NCI-H510A (cell line): ENCODE data around the gene BUD13.
A peak's percentile ranks its signal among the peaks of the same experiment; 100 is the strongest.

ENCODE experiments used
- DNase-seq: peaks from one replicate; lab custom pipeline; 2025; lab: John Stamatoyannopoulos, UW

The BUD13 gene

DNA sequence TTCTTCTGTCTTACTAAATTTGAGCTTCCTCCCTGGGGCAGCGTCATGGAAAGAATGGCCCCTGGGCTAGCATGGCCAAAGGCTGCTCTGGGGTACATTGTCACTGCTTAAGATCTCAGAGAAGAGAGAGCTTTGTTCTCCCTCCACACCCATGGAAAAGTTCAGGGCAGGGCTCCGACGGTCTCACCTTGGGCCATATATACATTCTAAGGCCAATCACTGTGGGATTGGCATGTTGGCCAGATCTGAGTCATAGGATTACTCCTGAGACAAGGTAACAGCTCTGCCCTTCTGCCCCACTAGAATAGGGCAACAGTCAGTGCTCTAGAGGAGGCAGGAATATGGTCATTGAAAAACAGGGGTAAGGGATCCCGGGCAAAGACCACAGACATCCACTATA is 56.2 kb downstream of the BUD13 start:
- DNase-seq, result no peak

DNA sequence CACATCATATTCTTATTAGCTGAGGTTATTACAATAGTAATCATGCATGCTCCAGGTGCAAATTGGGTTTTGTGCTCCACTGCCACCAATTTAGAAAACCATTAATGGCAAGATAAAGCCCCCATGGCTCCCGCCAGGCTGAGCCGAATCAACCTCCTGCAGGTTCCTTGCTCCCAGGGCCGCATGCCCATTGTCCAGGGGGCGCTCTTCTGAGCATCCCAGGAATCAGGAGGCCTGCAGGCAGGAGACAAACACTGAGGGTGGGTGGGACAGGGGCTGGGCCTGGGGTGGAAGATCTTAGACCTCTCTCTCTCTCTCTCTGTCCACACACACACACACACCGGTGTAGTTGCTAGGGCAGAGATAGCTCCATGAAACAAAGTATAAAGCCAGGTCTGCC is 57.4 kb downstream of the BUD13 start:
- DNase-seq, result no peak

- no peak for DNase-seq
Measured at GRCh38 chr11:116714902-116715301, 57.9 kb downstream of the BUD13 start.

- no peak for DNase-seq
Measured at GRCh38 chr11:116712428-116712827, 60.4 kb downstream of the BUD13 start.

- no peak for DNase-seq
Measured at GRCh38 chr11:116710762-116711161, 62.0 kb downstream of the BUD13 start.

DNA sequence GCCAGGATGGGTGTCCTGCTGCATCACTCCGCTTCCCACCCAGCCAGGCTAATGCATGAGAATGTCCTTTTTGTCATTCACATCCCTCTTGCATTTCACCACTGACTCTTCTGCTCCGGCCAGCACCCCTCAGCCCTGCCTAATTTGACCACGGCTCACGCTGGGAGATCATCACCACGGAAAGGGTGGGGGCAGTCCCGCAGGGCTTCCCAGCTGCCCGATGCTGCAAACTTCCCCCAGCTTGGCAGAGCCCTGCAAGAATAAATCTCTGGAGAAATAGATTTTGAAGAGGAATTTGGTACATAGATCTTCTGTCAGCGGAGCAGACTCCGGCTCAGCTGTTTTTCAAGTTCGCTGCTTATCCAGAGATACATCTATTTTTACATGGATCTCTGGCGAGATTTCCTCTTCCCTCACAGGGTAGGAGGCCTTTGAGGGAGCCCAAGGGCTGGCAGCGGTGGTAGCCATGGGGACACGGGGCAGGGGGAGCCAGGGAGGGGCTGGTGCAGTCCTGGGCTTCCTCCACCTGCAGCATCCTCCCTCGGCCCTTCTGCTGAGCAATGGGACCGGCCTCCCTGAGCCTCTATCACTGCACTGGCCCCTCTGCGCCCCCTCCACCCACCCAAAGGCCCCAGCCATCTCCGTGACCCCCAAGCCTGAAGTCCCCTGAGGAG is 62.6 kb downstream of the BUD13 start:
- no peak for DNase-seq

DNA sequence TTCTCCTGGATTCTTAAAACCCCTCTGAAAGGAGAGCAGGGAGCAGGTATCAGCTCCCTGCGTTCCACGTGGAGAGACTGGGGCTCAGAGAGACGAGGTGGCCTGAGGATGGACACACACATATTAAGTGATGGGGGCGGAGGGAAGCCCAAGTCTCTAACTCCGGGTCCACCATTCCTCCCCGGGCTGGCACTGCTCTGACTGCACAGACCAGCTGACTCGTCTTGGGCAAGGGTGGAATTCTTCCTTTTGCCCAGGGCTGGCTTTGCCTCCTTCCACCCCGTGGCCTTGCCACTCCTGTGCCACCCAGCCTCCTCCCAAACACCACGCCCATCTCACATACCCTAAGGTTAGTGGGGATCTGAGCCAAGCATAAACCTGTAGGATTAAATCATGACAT is 65.0 kb downstream of the BUD13 start:
- DNase-seq, result no peak

GRCh38 chr11:116707161-116707629 is 65.6 kb downstream of the BUD13 start:
- peak; percentile 70 for DNase-seq

DNA sequence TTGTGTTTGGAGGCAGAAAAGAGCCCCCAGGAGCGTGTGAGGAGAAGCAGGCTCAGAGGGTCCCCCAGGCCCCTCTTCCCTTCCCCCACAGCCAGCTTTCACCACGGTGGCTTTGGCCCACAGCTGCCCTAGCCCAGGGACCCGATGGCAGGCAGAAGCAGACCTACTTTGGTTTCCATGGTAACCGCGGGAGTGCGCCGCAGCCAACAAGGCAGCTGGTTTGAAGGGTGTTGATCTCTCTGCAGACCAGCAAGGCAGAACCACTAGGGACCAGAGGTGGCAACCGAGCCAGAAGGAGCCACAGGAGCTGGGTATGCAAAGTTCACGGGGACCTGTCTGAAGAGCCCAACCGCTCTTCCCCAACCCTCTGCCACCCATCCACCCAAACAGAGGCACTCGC is 69.4 kb downstream of the BUD13 start:
- peak; percentile 71 for DNase-seq

- DNase-seq, result no peak
Measured at GRCh38 chr11:116702772-116703385, 69.9 kb downstream of the BUD13 start.

DNA sequence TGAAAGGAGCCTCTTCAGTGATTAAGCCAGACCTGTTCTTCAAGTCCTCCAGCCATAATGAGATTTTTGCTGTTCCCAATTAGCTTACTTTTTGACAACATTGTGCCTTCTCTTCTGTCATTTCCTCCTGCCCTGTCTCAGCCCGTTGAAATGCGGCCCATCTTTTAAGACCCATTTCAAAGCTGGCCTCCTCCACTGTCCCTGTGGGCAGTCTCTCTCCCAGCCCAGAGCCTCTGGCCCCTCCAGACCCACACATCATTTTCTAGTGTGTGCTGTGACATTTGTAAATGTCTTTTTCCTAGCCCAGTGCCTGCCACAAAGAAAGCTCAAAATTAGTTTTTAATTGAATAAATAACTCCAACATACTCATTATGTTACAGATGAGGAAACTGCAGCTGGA is 70.9 kb downstream of the BUD13 start:
- DNase-seq, result no peak

GRCh38 chr11:116701297-116701801 is 71.4 kb downstream of the BUD13 start:
- no peak for DNase-seq

DNA sequence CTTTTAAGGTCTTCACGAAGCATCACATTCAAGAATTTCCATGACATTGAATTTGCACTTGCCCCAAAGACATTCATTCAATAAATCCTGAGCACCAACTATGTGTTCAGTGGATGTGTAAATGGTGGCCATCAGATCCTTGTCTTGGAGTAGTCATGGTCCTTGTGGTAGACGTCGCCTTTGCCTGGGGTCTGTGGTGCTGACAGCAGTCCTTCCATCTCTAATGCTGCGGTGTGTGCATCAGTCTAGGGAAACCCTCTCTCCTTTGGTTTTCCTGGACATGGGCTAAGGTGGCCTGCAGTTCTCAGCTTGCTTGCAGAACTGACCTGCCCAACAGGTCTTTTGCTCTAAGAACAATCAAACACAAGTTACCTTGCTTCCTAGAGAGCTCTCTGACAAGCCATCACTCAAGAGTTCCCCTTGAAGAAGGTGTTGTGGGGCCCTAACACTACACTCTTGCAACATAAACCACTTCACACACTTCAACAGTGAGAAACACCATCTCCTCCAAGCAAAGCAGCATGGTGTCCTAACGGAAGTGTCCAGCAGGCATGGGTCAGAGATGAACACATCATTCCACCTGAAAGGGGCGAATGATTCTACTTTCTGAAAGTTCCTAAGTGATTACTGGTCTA is 72.1 kb downstream of the BUD13 start:
- DNase-seq, result no peak
